ENCODE results near the gene SPINK14.

Gene SPINK14, protein sequence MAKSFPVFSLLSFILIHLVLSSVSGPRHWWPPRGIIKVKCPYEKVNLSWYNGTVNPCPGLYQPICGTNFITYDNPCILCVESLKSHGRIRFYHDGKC
- 0 reads per million in 2 donors for total RNA-seq

- DNase-seq: no peak
Measured at GRCh38 chr5:148168246-148168645, at the start of gene SPINK14. SPINK14 (plus strand) TSS chr5:148168546; CDS start chr5:148169733, 1,187 bp downstream.

DNA sequence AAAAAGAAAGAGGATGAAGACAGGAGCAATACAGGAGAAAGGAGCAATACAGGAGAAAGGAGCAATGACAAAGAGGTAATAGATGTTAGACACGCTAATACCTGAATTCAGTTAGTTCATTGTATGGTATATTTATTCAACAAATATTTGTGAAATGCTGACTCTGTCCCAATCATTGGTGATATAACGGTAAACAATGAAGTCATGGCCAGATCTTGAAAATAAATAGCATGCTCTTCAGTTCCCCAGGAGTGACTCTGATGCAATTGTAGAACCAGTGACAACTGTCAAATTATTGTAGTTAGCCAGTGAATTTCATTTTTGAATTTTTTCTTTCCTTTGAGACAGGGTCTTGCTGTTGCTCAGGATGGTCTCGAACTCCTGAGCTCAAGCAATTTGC lies 48.0 kb upstream of the SPINK14 start:
- DNase-seq: no peak

DNA sequence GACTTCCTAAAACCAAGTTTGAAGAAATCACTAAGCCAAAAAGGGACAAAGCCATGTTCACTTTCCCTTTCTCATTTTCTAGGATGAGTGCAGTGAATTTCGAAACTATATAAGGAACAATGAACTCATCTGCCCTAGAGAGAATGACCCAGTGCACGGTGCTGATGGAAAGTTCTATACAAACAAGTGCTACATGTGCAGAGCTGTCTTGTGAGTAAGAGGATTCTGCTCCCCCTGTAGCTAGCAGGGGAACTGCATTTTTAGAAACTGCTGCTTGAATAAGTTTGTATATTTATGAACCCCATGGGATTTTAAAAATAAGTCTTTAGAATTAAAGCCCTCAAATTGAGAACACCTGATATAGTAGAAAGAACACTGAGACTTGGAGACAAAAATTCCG lies 42.7 kb upstream of the SPINK14 start:
- no peak for DNase-seq

GRCh38 chr5:148135091-148136048 lies 33.0 kb upstream of the SPINK14 start:
- DNase-seq: no peak

- no peak for DNase-seq
Measured at GRCh38 chr5:148140846-148141245, 27.5 kb upstream of the SPINK14 start.

DNA sequence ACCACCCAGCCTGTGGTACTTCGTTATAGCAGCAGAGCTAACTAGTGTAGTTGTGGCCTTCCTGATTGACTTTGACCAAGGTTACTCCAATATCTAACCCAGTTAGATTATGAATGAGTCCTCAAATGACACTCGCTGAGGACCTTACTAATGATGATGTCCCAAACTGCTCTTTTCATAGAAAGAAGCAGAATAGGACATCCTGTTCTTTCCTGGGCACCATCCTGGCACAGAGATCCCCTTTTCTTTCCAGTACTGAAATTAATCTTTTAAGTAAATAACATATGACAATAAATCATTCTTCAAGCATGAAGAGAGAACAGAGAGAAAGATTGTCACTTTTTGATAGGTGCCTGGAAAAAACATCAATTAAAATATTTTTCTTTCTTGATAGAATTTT lies 26.7 kb upstream of the SPINK14 start:
- DNase-seq: no peak

DNA sequence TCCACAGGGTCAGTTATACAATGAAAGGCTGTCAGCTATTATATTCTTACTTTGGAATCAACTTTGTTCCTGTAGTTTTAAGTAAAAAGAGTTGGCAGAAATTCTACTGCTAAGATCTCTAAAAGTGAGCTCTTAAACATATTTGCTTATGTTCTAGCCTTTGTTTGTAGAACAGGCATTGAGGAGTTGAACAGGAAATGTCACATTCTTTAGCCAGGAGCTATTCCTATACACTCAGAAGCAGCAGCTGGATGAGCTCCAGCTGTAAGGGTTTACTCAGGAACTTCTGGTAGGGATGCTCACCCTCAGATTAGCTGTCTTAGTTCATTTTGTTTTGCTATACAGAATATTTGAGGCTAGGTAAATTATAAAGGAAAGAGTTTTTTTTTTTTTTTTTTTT lies 22.4 kb upstream of the SPINK14 start:
- DNase-seq: no peak

GRCh38 chr5:148146487-148146886 lies 21.9 kb upstream of the SPINK14 start:
- no peak for DNase-seq

- DNase-seq: no peak
Measured at GRCh38 chr5:148147415-148147814, 20.9 kb upstream of the SPINK14 start.

DNA sequence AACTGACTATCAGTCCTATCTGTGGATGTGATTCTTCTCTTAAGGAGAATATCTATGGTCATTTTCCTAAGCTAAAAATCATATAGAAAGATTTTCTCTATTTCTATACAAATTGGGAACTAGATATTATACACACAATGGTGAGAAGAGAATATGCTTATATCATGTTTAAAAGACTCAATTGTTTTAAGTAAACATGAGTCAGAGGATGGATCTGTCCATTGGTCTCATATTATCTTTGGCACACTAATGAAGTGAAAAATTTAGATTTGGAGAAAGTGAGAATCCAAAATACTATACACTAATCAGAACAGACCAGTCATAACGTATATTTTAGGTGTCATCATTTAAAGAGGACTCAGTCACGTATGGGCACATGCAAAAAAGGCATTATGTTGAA lies 16.5 kb upstream of the SPINK14 start:
- no peak for DNase-seq

GRCh38 chr5:148152781-148153180 lies 15.6 kb upstream of the SPINK14 start:
- no peak for DNase-seq

- no peak for DNase-seq
Measured at GRCh38 chr5:148156609-148157008, 11.7 kb upstream of the SPINK14 start.

DNA sequence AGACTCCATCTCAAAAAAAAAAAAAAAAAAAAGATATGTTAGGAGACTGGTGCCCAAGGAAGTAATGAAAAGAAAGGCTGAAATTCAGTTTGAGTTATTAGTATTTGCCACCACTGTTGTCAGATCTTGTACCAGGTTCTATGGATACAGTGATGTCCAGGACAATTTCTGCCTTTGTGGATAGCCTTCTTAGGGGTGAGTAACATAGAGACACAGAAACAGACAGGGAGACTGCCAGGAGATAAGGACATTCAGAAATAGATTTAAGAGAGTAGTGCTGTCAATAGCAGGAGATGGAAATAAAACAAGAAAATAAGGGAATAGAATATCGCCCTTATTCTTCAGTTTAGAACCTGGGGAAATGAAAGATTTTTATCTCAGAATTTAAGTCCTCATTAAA lies 6.3 kb upstream of the SPINK14 start:
- no peak for DNase-seq

GRCh38 chr5:148163345-148163744 lies 5.0 kb upstream of the SPINK14 start:
- no peak for DNase-seq

DNA sequence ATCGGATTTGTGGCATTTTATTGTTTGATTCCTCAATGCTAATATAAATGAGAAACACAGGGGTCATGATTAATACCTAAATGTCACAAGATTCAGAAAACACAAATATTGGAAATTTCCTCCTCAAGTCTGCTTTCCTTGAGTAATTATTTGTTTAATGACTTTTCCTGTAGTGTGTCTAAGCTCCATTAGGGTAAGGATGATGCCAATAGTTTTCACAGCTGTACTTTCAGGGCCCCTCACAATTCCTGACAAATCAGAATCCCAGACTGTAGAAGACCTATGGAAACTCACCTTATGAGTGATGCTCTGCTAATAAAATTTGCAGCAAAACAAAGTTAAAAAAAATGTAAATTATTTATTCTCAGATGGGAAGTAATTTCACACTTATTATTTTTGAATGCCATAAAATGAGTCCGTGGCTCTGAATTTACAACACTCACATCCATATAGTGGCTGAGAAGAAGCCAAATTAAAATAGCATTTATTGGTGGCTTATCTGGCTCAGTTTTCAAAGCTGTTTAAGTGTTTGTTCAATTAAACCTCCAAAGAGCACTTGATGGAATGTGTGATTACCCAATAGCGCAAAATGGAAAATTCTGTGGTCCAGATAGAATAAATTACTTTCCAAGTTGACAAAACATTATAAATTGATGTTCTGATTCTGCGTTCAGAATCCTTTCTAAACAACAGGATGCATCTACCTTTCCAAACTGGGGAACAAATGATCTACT lies 1.6 kb upstream of the SPINK14 start:
- DNase-seq: no peak

DNA sequence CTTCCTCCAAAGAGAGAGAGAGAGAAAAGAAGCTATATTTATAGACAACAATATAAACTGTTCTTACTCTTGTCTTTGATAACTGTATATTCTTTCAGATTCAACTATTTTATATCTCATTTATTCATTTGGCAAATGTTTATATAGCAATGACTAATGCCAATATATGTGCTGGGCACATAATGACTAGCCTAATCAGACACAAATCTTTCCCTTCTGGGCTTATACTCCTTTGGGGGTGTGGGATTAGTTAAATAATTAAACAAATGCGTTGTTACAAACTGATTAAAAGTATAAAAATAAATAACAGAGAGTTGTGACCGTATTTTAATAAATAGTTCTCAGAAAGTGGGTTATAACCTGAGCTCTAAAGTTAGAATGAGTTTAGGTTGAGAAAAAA lies 4.0 kb downstream of the SPINK14 start:
- no peak for DNase-seq

GRCh38 chr5:148176480-148176879 lies 8.1 kb downstream of the SPINK14 start:
- no peak for DNase-seq

- DNase-seq: no peak
Measured at GRCh38 chr5:148177207-148177606, 8.9 kb downstream of the SPINK14 start.

DNA sequence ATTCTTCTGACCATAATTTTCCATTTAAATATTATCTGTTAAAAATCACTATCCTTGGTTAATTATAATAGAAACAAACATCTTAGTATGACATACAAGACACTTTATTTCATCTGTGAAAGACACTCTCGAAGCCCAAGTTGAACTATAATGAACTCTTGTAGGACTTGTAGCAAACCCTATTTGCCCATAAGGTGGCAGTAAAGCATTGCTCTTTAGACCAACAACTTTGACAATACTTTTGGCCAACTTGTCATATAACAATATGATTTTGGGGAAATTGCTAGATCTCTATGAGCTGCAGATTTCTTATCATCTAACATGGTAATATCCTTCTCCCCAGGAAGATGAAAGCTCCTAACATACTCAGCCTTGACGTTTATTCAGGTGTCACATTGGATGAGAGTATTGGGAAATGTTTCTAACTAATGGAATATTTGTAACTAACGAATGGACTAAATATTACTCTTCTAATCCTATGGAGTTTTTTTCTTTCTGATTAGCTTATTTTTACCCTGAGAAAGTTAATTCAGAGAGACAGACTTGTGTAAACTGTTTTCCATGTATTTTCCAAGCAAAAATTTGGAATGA lies 11.0 kb downstream of the SPINK14 start:
- no peak for DNase-seq

DNA sequence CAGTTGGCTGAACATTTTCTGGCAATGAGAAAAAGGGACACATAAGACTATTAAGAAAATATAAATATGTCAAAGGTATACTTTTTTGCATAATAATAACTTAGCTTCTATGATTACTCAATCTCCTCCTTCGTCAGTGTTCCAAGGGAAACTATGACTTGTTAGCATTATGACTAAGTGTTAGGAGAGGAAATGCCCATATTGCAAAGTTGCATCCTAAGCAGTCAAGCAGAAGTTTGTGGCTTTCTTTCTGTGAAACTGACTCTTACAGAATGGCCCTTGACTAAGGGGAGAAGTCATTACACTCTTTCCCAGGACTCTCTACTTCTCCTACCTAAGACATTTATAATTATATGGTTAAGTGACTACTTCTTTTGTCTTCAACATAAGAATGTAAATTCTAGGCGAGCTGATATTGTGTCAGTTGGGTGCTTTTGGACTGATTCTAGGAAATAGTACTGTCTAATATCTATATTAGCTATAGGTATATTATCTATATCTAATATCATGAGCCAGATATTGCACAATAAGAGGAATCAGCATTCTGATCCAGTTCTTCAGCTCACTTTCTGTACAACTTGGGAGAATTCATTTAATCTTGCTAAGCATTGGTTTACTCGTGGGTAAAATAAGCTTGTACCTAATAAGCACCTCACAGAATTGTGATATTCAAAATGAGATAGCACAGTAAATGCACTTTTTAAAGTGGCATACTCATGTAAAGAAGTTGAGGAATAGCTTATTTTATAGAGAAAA lies 18.1 kb downstream of the SPINK14 start:
- DNase-seq: no peak

- no peak for DNase-seq
Measured at GRCh38 chr5:148191010-148191409, 22.7 kb downstream of the SPINK14 start.

DNA sequence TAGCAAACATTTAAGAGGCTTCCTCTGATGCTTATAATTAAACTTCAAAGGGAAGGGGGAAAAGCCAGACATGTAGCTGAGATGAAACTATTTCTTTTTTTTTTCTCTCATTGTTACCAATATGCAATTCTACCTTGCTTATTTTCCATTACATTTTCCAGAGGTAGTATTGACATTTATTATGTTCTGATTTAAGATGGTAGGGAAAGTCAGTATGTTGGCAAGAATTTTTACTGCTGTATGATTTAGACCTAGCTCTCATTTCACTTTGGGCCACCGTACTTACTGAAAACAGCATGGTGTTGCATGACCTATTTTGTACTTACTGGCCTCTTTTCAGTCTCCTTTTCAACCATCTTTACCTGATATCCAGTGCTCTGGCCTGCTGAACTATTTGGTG lies 24.9 kb downstream of the SPINK14 start:
- no peak for DNase-seq

GRCh38 chr5:148201151-148201550 lies 32.8 kb downstream of the SPINK14 start:
- DNase-seq: no peak
